ENCODE measurements around the gene GDF2.

The GDF2 gene

DNA sequence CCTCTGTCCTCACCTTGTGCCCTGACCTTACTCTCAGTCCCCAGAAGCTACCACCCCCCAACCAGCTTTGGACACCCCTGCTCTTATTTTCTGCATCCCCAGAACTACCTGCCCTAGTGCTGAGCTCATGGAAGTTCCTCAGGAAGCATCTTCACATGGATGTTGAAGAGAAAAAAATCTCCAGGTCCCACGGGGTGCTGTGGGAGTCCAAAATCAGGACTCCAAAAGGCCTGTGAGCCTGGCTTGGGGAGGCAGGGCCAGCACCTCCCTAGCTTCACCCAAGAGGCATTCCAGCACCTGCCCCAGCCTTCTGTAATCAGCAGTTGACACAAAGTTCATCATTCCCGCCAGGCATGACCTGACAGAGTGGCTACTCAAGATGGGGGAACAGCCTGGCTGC, 43.0 kb upstream of the GDF2 start:
- no peak overlapping the region for H3K4me3 ChIP-seq (replicated peaks; ENCODE audit: low read depth, low read length)
- TF ChIP-seq, protein P1, sequence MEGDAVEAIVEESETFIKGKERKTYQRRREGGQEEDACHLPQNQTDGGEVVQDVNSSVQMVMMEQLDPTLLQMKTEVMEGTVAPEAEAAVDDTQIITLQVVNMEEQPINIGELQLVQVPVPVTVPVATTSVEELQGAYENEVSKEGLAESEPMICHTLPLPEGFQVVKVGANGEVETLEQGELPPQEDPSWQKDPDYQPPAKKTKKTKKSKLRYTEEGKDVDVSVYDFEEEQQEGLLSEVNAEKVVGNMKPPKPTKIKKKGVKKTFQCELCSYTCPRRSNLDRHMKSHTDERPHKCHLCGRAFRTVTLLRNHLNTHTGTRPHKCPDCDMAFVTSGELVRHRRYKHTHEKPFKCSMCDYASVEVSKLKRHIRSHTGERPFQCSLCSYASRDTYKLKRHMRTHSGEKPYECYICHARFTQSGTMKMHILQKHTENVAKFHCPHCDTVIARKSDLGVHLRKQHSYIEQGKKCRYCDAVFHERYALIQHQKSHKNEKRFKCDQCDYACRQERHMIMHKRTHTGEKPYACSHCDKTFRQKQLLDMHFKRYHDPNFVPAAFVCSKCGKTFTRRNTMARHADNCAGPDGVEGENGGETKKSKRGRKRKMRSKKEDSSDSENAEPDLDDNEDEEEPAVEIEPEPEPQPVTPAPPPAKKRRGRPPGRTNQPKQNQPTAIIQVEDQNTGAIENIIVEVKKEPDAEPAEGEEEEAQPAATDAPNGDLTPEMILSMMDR (IDR thresholded peaks at IDR 0.05; ENCODE audit: low read length, missing control alignments): no peak
- no peak for DNase-seq (ENCODE audit: low read depth)

DNA sequence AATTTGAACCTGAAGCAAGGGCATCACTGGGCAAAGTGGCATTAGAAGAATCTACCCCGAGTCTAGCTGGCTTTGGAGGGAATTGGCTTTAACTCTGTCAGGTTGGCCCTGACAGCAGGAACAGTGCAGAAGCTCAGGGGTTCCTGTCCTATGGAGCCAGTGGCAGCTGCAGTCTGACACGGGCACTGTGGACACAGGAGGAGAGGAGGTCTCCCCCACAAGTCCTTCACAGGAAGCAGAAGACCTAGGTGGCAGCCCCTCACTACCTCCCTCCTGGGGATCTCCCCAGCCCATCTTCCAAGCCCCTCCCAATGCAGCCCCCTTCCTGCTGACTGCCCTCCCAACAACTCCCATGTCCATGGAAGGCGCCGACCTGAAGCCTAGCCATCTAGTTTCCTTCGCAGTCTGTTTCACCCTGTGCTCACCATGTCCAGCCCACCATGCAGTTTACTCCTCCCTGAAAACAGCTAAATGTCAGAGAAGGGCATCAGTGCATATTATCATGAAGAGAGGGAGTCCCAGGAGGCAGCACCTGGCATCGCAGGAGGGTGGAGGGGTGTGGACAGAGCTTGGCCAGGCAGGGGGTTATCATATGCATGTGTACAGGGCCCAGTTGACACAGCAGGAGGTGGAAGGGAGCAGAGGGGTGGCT, 40.1 kb upstream of the GDF2 start:
- H3K4me3 ChIP-seq (replicated peaks; ENCODE audit: low read depth, low read length): no peak overlapping the region
- TF ChIP-seq, protein P1 (IDR thresholded peaks at IDR 0.05; ENCODE audit: low read length, missing control alignments): no peak
- DNase-seq (ENCODE audit: low read depth): no peak

DNA sequence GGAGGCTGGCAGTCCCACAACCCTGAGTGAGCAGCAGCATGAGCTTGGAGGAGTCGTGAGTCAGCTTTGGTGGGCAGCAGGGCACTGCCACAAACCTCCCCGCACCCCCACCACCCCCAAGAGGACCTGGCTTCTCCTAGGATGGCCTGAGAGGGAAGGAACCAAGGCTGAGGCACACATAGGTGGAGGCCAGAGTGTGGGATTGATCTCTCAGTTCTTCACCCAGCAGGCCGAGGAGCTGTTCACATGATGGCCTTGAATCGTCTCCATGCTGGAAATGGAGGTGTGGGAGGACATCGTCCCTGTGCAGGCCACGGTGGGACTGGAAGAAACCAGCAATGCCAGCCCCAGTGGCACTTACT, 39.6 kb upstream of the GDF2 start:
- DNase-seq (ENCODE audit: low read depth): no peak
- TF ChIP-seq, protein P1 (IDR thresholded peaks at IDR 0.05; ENCODE audit: low read length, missing control alignments): no peak
- no peak overlapping the region for H3K4me3 ChIP-seq (replicated peaks; ENCODE audit: low read depth, low read length)

DNA sequence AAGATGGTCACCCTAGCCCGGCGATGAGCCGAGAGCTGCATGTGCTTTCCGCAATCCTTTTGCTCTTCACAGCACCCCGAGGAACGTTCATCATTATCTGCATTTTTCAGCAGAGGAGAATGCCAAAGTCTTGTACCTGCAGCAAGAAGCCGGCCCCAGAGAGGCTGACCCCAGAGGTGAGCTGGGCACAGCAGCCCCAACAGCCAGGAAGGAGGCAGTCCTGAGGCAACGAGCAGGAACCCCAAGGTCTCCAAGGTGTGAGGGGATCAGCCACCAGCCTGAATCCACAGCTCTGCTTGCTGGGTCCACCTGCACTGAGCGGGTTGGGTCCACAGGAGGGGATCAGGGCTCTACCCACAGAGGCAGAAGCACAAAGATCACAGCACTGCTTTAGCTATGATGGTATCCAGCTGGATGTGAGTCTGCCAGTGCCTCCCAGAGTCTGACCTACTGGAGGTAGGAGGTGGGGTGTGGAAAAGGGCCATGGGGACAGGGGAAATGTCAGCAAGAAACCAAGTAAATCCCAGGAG, 39.1 kb upstream of the GDF2 start:
- TF ChIP-seq, protein P1 (IDR thresholded peaks at IDR 0.05; ENCODE audit: low read length, missing control alignments): no peak
- no peak overlapping the region for H3K4me3 ChIP-seq (replicated peaks; ENCODE audit: low read depth, low read length)
- DNase-seq (ENCODE audit: low read depth): no peak

DNA sequence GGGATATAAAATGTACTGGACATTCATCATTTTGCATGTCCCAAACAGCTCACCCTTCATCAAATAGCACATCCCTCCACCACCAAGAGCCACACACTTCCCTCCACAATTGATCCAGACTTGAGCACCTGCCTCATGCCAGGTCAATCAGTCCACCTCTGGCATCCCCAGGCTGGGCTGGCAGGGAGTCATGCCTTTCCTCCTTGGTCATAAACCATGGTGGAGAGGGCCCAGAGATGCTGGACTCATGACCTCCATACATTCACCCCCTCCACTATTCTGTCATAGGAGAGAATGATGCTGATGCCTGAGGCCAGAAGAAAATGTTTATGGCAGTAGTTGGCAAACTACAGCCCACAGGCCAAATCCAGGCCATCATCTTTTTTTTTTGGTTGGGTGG, 38.4 kb upstream of the GDF2 start:
- TF ChIP-seq, protein P1 (IDR thresholded peaks at IDR 0.05; ENCODE audit: low read length, missing control alignments): no peak
- no peak for DNase-seq (ENCODE audit: low read depth)
- H3K4me3 ChIP-seq (replicated peaks; ENCODE audit: low read depth, low read length): no peak overlapping the region

DNA sequence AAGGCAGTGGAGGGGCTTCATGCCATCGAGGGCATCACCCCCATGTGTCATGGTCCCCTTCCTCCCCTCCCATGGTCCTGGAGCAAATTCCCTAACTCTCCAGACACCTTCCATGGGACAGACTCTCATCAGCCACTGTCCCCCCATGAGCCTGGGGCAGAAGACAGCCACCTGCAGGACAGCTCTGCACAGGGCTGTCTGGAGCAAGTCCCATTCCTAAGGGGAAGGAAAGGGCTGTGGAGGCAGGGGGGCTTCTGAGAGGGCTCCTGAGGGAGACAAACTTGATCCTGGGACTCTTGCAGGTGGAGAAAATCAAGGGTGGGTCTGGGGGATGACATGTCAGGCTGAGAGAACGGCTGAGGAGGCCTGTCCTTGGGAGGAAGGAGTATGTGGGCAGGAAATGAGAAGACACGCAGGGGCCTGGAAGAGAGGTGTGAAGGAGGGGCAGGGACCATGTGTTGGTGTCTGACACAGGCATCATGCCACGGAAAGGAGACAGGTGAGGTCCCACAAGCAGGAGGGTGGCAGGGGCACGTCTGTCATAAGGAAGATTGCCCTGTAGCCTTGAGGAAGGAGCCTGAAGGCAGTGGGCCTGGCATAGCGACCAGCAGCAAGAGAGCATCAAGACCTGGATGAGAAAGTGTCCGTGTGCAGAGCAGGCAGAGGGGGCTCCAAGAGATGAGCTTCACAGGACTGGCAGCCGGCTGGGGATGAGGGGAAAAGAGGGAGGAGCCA, 36.7 kb upstream of the GDF2 start:
- no peak for DNase-seq (ENCODE audit: low read depth)
- TF ChIP-seq, protein P1 (IDR thresholded peaks at IDR 0.05; ENCODE audit: low read length, missing control alignments): no peak
- H3K4me3 ChIP-seq (replicated peaks; ENCODE audit: low read depth, low read length): no peak overlapping the region
